Measurements from ENCODE around the gene C14orf119.

The C14orf119 gene

GRCh38 chr14:23095196-23096108 is at the start of gene C14orf119:
Gene C14orf119, plus strand, starts transcription at chr14:23095505. Its CDS starts 2,154 bp downstream, at chr14:23097659.
- Mint-ChIP-seq H3K4me1 (peaks cover 27 to 31% of the 10 kb centered on the region in 2 donors), H3K36me3 (peaks cover 18 to 33% of the 10 kb centered on the region in 2 donors), H3K27me3 (no peaks in the 10 kb centered on the region), H3K4me3 (no peak within 1 kb of the TSS), H3K9me3 (no peaks in the 10 kb centered on the region), H3K27ac (no peak within 1 kb of the TSS)
- ATAC-seq (replicated peaks), result peak; percentile 91
- DNase-seq, result peak; percentile 100

GRCh38 chr14:23047034-23047634 is 48.2 kb upstream of the C14orf119 start:
- Mint-ChIP-seq H3K27ac (no peak overlapping the region), H3K4me3 (no peak overlapping the region), H3K9me3 (no peaks in the 10 kb centered on the region)

DNA sequence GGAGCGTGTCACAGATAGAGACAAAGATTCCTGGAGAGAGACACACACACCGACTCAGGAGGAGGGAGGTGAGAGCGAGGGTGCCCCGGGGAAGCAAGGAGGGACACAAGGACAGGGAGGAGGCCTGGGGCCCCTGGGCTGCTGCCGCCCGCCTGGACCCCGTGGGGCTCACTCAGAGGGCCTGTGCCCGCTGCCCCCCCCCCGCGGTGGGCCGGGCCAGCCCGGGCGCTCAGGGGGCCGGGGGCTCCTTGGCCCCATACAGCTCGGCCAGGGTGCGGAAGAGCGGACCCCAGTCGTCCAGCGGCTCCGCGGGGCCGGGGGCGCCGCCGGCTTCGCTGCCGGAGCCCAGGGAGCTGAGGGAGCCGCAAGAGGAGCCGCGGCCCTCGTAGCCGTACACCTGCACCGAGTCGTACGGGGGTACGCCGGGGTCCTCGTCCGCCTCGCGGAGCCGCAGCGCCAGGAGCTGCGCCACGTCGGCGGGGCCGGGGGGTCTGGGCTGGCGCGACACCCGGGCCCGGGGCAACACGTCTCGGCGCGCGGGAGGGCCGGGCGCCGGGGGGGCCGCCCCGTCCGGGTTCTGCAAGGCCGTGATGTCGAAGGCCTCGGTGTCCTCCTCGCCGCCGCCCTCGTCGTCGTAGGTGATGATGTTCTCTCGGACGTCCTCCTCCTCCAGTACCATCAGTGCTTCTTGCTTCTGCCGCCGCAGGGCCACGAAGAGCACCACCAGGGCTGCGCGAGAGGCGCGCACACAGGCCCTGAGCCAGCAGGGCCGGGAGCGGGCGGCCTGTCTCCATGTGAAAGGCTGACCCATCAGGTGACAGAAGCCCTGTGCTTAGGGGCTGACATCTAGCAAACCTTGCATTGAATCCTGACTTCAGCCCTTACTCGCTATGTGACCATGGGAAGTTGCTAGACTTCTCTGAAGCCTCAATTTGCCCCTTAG is 47.3 kb upstream of the C14orf119 start:
- H3K27ac Mint-ChIP-seq, result no peak overlapping the region
- ATAC-seq (replicated peaks) (no peak), DNase-seq (no peak)
- no peaks in the 10 kb centered on the region for H3K4me1 Mint-ChIP-seq
- H3K4me3 Mint-ChIP-seq, result no peak overlapping the region
- H3K9me3 Mint-ChIP-seq, result no peaks in the 10 kb centered on the region
- peaks cover 0 to 4% of the 10 kb centered on the region in 2 donors for H3K36me3 Mint-ChIP-seq
- peaks cover 8% of the 10 kb centered on the region in 2 donors for H3K27me3 Mint-ChIP-seq

More at GRCh38 chr14:23047034-23047634, 48.2 kb upstream of the C14orf119 start:
- Mint-ChIP-seq H3K36me3 (peaks cover 0 to 4% of the 10 kb centered on the region in 2 donors), H3K4me1 (no peaks in the 10 kb centered on the region), H3K27me3 (peaks cover 8% of the 10 kb centered on the region in 2 donors)
- ATAC-seq (replicated peaks), result no peak
- no peak for DNase-seq

DNA sequence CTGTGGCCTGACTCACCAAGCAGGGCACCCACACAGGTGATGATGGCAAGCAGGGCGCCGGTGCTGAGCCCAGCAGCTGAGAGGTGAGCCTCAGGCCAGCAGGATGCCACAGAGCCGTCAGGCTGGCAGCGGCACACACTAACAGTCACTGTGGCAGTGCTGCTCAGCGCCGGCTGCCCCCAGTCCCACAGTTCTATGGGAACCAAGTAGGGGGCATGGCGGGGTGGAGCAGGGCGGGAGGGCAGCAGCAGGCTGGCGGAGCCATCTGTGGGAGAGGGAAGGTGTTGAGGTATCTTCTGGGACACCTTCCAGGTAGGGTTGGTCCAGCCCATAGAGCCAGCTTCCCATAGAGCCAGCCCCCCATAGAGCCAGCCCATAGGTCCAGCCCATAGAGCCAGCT is 46.3 kb upstream of the C14orf119 start:
- H3K9me3 Mint-ChIP-seq, result no peaks in the 10 kb centered on the region
- DNase-seq (no peak), ATAC-seq (replicated peaks) (no peak)

GRCh38 chr14:23051141-23052057 is 43.9 kb upstream of the C14orf119 start:
- DNase-seq (no peak), ATAC-seq (replicated peaks) (no peak)
- no peaks in the 10 kb centered on the region for H3K9me3 Mint-ChIP-seq
- H3K4me1 Mint-ChIP-seq, result peaks cover 7 to 9% of the 10 kb centered on the region in 2 donors
- H3K4me3 Mint-ChIP-seq, result no peak overlapping the region
- peaks cover 0 to 4% of the 10 kb centered on the region in 2 donors for H3K36me3 Mint-ChIP-seq
- H3K27ac Mint-ChIP-seq, result no peak overlapping the region
- peaks cover 0 to 8% of the 10 kb centered on the region in 2 donors for H3K27me3 Mint-ChIP-seq

More for the DNA sequence above, 46.3 kb upstream of the C14orf119 start:
- H3K4me1 Mint-ChIP-seq, result no peaks in the 10 kb centered on the region
- no peak overlapping the region for H3K27ac Mint-ChIP-seq
- no peak overlapping the region for H3K4me3 Mint-ChIP-seq
- peaks cover 0 to 4% of the 10 kb centered on the region in 2 donors for H3K36me3 Mint-ChIP-seq
- H3K27me3 Mint-ChIP-seq, result peaks cover 6 to 8% of the 10 kb centered on the region in 2 donors

DNA sequence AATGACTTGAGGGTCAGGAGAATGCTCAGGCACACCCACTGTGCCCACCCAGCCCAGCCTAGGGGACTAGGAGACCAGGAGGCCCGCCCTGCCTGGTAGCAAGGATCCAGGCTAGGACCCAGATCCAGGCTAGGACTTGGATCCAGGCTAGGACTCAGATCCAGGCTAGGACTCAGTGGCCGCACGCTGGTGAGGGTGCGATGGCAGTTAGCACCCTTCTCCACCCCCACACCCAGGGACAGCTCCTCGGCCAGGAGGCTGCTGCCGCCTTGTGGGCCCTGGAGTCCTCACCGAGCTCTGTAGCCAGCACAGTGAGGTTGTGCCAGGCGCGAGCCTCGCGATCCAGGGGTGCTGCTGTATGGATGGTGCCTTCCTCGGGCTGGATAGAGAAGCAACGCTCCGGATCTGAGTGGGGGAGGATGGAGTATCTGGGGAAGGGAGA is 43.1 kb upstream of the C14orf119 start:
- no peak for ATAC-seq (replicated peaks)
- Mint-ChIP-seq H3K4me3 (no peak overlapping the region), H3K9me3 (no peaks in the 10 kb centered on the region)

GRCh38 chr14:23052671-23053070 is 42.6 kb upstream of the C14orf119 start:
- H3K27ac Mint-ChIP-seq, result no peak overlapping the region
- peaks cover 15 to 16% of the 10 kb centered on the region in 2 donors for H3K4me1 Mint-ChIP-seq
- DNase-seq (no peak), ATAC-seq (replicated peaks) (no peak)
- no peak overlapping the region for H3K4me3 Mint-ChIP-seq
- no peaks in the 10 kb centered on the region for H3K9me3 Mint-ChIP-seq
- H3K27me3 Mint-ChIP-seq, result peaks cover 0 to 1% of the 10 kb centered on the region in 2 donors
- no peaks in the 10 kb centered on the region for H3K36me3 Mint-ChIP-seq

More for the DNA sequence above, 43.1 kb upstream of the C14orf119 start:
- DNase-seq, result no peak
- H3K27me3 Mint-ChIP-seq, result peaks cover 0 to 6% of the 10 kb centered on the region in 2 donors
- peaks cover 0 to 4% of the 10 kb centered on the region in 2 donors for H3K36me3 Mint-ChIP-seq
- H3K4me1 Mint-ChIP-seq, result peaks cover 15% of the 10 kb centered on the region in 2 donors
- H3K27ac Mint-ChIP-seq, result no peak overlapping the region

GRCh38 chr14:23053426-23053825 is 41.9 kb upstream of the C14orf119 start:
- Mint-ChIP-seq H3K4me1 (peaks cover 19 to 21% of the 10 kb centered on the region in 2 donors), H3K9me3 (no peaks in the 10 kb centered on the region), H3K4me3 (no peak overlapping the region), H3K36me3 (peaks cover 3 to 4% of the 10 kb centered on the region in 2 donors), H3K27me3 (no peaks in the 10 kb centered on the region), H3K27ac (no peak overlapping the region)
- ATAC-seq (replicated peaks) (no peak), DNase-seq (no peak)

- Mint-ChIP-seq H3K27ac (no peak overlapping the region), H3K27me3 (no peaks in the 10 kb centered on the region), H3K9me3 (no peaks in the 10 kb centered on the region), H3K36me3 (peaks cover 7 to 10% of the 10 kb centered on the region in 2 donors), H3K4me3 (no peak overlapping the region), H3K4me1 (peaks cover 21 to 28% of the 10 kb centered on the region in 2 donors)
- no peak for ATAC-seq (replicated peaks)
- no peak for DNase-seq
Measured at GRCh38 chr14:23054000-23054811, 41.1 kb upstream of the C14orf119 start.

- no peaks in the 10 kb centered on the region for H3K27me3 Mint-ChIP-seq
- no peaks in the 10 kb centered on the region for H3K9me3 Mint-ChIP-seq
- peaks cover 12 to 16% of the 10 kb centered on the region in 2 donors for H3K36me3 Mint-ChIP-seq
- peaks cover 25 to 31% of the 10 kb centered on the region in 2 donors for H3K4me1 Mint-ChIP-seq
- DNase-seq, result no peak
- no peak overlapping the region for H3K27ac Mint-ChIP-seq
- H3K4me3 Mint-ChIP-seq, result no peak overlapping the region
- ATAC-seq (replicated peaks), result no peak
Measured at GRCh38 chr14:23055147-23055550, 40.2 kb upstream of the C14orf119 start.

DNA sequence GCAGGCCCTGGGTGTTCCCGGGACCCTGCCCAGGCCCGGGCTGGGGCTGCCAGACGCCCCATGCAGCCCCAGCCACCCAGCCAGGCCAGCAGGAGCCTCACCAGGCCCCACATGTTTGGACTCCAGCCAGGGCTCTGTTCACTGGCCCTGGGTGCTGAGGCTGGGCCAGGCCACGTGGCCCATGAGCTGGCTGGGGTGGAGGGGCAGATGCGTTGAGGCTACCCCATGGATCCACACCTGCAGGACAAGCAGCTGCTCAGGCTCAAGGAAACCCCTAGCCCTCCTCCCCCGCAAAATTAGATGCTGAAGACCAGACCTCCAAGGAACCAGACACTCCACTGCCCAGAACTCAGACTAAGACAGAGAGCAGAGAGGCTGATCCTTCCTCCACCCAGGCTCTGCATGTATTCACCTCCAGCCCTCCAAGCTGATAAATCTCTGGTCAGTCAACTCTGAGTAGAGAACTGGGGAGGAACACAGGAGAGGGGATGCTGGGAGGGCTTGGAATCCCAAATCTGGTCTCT is 39.6 kb upstream of the C14orf119 start:
- H3K4me3 Mint-ChIP-seq, result peak overlapping the region; percentile 80 to 84
- ATAC-seq (replicated peaks), result peak in 1 of 2 donors; percentile 4
- H3K36me3 Mint-ChIP-seq, result peaks cover 13 to 16% of the 10 kb centered on the region in 2 donors
- DNase-seq, result no peak
- H3K9me3 Mint-ChIP-seq, result no peaks in the 10 kb centered on the region
- H3K27me3 Mint-ChIP-seq, result no peaks in the 10 kb centered on the region
- H3K4me1 Mint-ChIP-seq, result peaks cover 25 to 31% of the 10 kb centered on the region in 2 donors
- H3K27ac Mint-ChIP-seq, result peak overlapping the region; percentile 81

All from stimulated activated naive B cell treated with anti-CD40 and anti-IgM and Interleukin-4, amounts not matched to agents 10 μg/mL and 1 μg/mL and 100 μg/mL, for 72 hours (primary cell).